Tibial nerve (tissue), 4 donors: ENCODE measurements around the gene MTX2.

Experiments
- CTCF ChIP-seq, 5 experiments: fragments of 200-600 bp in 3 of 5; fragments of 450-650 bp in 2 of 5; sonication (generic) in 3 of 5; IDR thresholded peaks; one replicate each; pipeline ENCODE4 v1.5.1; 2016 to 2019; ENCODE audit warnings: antibody characterized with exemption in 5 of 5, mild to moderate bottlenecking in 3 of 5, moderate library complexity in 2 of 5
- EP300 ChIP-seq, 2 donors: sonication (generic); formaldehyde crosslinking; IDR thresholded peaks; one replicate each; pipeline ENCODE4 v1.6.1; 2017; ENCODE audit warnings: antibody characterized with exemption in 2 of 2, mild to moderate bottlenecking in 1 of 2
- POLR2A ChIP-seq, 2 donors: fragments of 450-650 bp; IDR thresholded peaks; one replicate each; pipeline ENCODE4 v1.6.1; 2017; ENCODE audit warnings: antibody characterized with exemption in 2 of 2, mild to moderate bottlenecking in 2 of 2, moderate library complexity in 2 of 2

- no peak for TF ChIP-seq CTCF (IDR thresholded peaks at IDR 0.05)
- no peak for TF ChIP-seq POLR2A (IDR thresholded peaks at IDR 0.05)
- no peak for TF ChIP-seq EP300 (IDR thresholded peaks at IDR 0.05)
Observed at GRCh38 chr2:176317623-176318065, 48.4 kb downstream of the MTX2 start.
